Adrenal gland (tissue), 5 donors: ENCODE data around the gene ZNF467.

Experiments used
- POLR2A ChIP-seq, 2 donors: fragments of 450-650 bp; IDR thresholded peaks; one replicate each; pipeline ENCODE4 v1.6.1; 2017; ENCODE audit warnings: antibody characterized with exemption in 2 of 2, mild to moderate bottlenecking in 2 of 2, moderate library complexity in 1 of 2
- TF ChIP-seq, protein P1 (sequence below), 6 experiments: fragments of 450-650 bp in 4 of 6; fragments of 200-600 bp in 2 of 6; sonication (generic) in 1 of 6; IDR thresholded peaks; 1 replicate in 5 of 6; 2 replicates in 1 of 6; pipeline versions ENCODE4 v1.5.1 to v1.8.0; 2016 to 2021; ENCODE audit warnings: antibody characterized with exemption in 6 of 6, mild to moderate bottlenecking in 2 of 6, moderate library complexity in 1 of 6
- donor health status: DM: no; HTN: no; CAD: no.

DNA sequence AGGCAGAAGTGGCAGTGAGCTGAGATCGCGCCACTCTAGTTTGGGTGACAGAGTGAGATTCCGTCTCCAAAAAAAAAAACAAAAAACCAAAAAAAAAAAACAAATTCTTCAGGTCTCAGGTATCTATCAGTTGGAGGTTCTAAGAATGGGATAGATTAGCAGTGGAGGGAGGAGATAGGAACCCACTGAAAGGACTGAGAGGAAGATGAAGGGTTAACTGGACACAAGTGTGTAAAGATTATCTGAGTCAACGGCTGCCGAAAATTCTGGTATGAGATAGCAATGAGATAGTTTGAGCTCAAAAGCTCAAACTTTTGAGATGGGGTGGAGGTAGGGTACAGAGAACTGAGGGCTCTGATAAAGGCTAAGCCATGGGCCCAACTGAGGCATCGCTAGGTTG lies 12.8 kb downstream of the ZNF467 start:
- TF ChIP-seq, protein P1, sequence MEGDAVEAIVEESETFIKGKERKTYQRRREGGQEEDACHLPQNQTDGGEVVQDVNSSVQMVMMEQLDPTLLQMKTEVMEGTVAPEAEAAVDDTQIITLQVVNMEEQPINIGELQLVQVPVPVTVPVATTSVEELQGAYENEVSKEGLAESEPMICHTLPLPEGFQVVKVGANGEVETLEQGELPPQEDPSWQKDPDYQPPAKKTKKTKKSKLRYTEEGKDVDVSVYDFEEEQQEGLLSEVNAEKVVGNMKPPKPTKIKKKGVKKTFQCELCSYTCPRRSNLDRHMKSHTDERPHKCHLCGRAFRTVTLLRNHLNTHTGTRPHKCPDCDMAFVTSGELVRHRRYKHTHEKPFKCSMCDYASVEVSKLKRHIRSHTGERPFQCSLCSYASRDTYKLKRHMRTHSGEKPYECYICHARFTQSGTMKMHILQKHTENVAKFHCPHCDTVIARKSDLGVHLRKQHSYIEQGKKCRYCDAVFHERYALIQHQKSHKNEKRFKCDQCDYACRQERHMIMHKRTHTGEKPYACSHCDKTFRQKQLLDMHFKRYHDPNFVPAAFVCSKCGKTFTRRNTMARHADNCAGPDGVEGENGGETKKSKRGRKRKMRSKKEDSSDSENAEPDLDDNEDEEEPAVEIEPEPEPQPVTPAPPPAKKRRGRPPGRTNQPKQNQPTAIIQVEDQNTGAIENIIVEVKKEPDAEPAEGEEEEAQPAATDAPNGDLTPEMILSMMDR (IDR thresholded peaks at IDR 0.05) = no peak
- TF ChIP-seq POLR2A (IDR thresholded peaks at IDR 0.05) = no peak
